Testis (tissue), 2 donors: ENCODE data around the gene EDIL3.

Experiments used
- POLR2A ChIP-seq: fragments of 450-650 bp; IDR thresholded peaks from one replicate; pipeline ENCODE4 v1.6.1; 2017; ENCODE audit warnings: antibody characterized with exemption, mild to moderate bottlenecking, moderate library complexity
- TF ChIP-seq, protein P1 (sequence below), 3 experiments: fragments of 450-650 bp in 2 of 3; fragments of 200-600 bp in 1 of 3; sonication (generic) in 1 of 3; IDR thresholded peaks; one replicate each; pipeline ENCODE4 v1.5.1; 2016 to 2019; ENCODE audit warnings: antibody characterized with exemption in 3 of 3, mild to moderate bottlenecking in 2 of 3, moderate library complexity in 1 of 3

DNA sequence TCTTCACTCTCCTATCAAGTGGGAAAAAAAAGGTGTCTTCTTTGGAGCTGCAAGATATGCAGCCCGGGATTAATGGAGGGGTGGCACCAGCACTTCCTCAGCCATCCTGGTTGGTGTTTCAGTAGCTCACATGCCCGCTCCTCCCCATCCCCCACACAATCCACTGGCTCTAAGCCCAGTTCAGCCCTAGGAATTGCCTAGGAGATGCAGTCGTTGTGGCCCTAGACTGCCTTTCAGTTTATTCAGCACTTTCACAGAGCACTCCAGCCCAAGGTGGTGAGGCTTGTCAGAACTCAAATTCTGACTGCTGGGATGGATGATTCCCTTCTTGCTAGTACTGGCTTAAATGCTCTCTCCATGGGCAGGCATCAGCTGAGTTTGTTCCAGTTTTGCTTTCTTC, 35.1 kb upstream of the EDIL3 start:
- TF ChIP-seq, protein P1, sequence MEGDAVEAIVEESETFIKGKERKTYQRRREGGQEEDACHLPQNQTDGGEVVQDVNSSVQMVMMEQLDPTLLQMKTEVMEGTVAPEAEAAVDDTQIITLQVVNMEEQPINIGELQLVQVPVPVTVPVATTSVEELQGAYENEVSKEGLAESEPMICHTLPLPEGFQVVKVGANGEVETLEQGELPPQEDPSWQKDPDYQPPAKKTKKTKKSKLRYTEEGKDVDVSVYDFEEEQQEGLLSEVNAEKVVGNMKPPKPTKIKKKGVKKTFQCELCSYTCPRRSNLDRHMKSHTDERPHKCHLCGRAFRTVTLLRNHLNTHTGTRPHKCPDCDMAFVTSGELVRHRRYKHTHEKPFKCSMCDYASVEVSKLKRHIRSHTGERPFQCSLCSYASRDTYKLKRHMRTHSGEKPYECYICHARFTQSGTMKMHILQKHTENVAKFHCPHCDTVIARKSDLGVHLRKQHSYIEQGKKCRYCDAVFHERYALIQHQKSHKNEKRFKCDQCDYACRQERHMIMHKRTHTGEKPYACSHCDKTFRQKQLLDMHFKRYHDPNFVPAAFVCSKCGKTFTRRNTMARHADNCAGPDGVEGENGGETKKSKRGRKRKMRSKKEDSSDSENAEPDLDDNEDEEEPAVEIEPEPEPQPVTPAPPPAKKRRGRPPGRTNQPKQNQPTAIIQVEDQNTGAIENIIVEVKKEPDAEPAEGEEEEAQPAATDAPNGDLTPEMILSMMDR (IDR thresholded peaks at IDR 0.05) = no peak
- no peak for TF ChIP-seq POLR2A
